GM19468 (cell line): ENCODE results near the gene SSBP3.
A peak's percentile ranks its signal among the peaks of the same experiment; 100 is the strongest.

Experiments used
- ATAC-seq: cut with Tn5 transposase; IDR thresholded peaks from one replicate; pipeline ENCODE4 v1.9.1; 2021; ENCODE audit warnings: mild to moderate bottlenecking, moderate library complexity, moderate number of reproducible peaks; ENCODE audit not compliant: unreplicated experiment; ENCODE audit errors: extremely low read depth

The SSBP3 gene

GRCh38 chr1:54376430-54377039 is 29.7 kb downstream of the SSBP3 start:
- ATAC-seq, result peak; percentile 46

GRCh38 chr1:54375712-54376429 is 30.3 kb downstream of the SSBP3 start:
- no peak for ATAC-seq

GRCh38 chr1:54375298-54375697 is 30.9 kb downstream of the SSBP3 start:
- ATAC-seq, result no peak

GRCh38 chr1:54374766-54375165 is 31.4 kb downstream of the SSBP3 start:
- no peak for ATAC-seq

- no peak for ATAC-seq
Measured at GRCh38 chr1:54372978-54373377, 33.2 kb downstream of the SSBP3 start.

GRCh38 chr1:54371942-54372275 is 34.3 kb downstream of the SSBP3 start:
- ATAC-seq, result no peak

- no peak for ATAC-seq
Measured at GRCh38 chr1:54371038-54371941, 34.9 kb downstream of the SSBP3 start.

- no peak for ATAC-seq
Measured at GRCh38 chr1:54370287-54370989, 35.8 kb downstream of the SSBP3 start.

- ATAC-seq, result no peak
Measured at GRCh38 chr1:54367613-54368012, 38.6 kb downstream of the SSBP3 start.

- no peak for ATAC-seq
Measured at GRCh38 chr1:54365847-54366246, 40.3 kb downstream of the SSBP3 start.

GRCh38 chr1:54365398-54365797 is 40.8 kb downstream of the SSBP3 start:
- ATAC-seq, result no peak

GRCh38 chr1:54364995-54365394 is 41.2 kb downstream of the SSBP3 start:
- no peak for ATAC-seq

GRCh38 chr1:54364582-54364981 is 41.6 kb downstream of the SSBP3 start:
- ATAC-seq, result no peak

GRCh38 chr1:54363925-54364324 is 42.3 kb downstream of the SSBP3 start:
- ATAC-seq, result no peak

GRCh38 chr1:54362881-54363340 is 43.3 kb downstream of the SSBP3 start:
- no peak for ATAC-seq

GRCh38 chr1:54361342-54361741 is 44.9 kb downstream of the SSBP3 start:
- no peak for ATAC-seq

GRCh38 chr1:54360165-54361005 is 45.8 kb downstream of the SSBP3 start:
- no peak for ATAC-seq

- no peak for ATAC-seq
Measured at GRCh38 chr1:54359393-54360162, 46.6 kb downstream of the SSBP3 start.
